ENCODE measurements around the gene OSBPL2.

Gene OSBPL2

GRCh38 chr20:62262064-62262463, 23.7 kb downstream of the OSBPL2 start:
- no peak for DNase-seq

- no peak for DNase-seq
Observed at GRCh38 chr20:62263396-62263795, 25.1 kb downstream of the OSBPL2 start.

GRCh38 chr20:62265365-62265764, 27.0 kb downstream of the OSBPL2 start:
- no peak for DNase-seq

- no peak for DNase-seq
Observed at GRCh38 chr20:62266340-62266739, 28.0 kb downstream of the OSBPL2 start.

- no peak for DNase-seq
Observed at GRCh38 chr20:62266851-62267250, 28.5 kb downstream of the OSBPL2 start.

GRCh38 chr20:62267543-62267942, 29.2 kb downstream of the OSBPL2 start:
- DNase-seq: no peak

- DNase-seq: no peak
Observed at GRCh38 chr20:62268228-62268900, 30.0 kb downstream of the OSBPL2 start.

GRCh38 chr20:62269378-62269777, 31.1 kb downstream of the OSBPL2 start:
- DNase-seq: no peak

GRCh38 chr20:62269871-62270270, 31.6 kb downstream of the OSBPL2 start:
- DNase-seq: no peak

- DNase-seq: no peak
Observed at GRCh38 chr20:62272200-62272599, 33.9 kb downstream of the OSBPL2 start.

- no peak for DNase-seq
Observed at GRCh38 chr20:62273416-62273815, 35.1 kb downstream of the OSBPL2 start.

- no peak for DNase-seq
Observed at GRCh38 chr20:62274332-62274950, 36.1 kb downstream of the OSBPL2 start.

- no peak for DNase-seq
Observed at GRCh38 chr20:62275219-62275618, 36.9 kb downstream of the OSBPL2 start.

- DNase-seq: no peak
Observed at GRCh38 chr20:62276439-62276838, 38.1 kb downstream of the OSBPL2 start.

GRCh38 chr20:62277253-62277652, 38.9 kb downstream of the OSBPL2 start:
- DNase-seq: no peak

GRCh38 chr20:62280303-62280702, 42.0 kb downstream of the OSBPL2 start:
- no peak for DNase-seq

- no peak for DNase-seq
Observed at GRCh38 chr20:62281161-62281933, 43.0 kb downstream of the OSBPL2 start.

GRCh38 chr20:62282103-62282502, 43.8 kb downstream of the OSBPL2 start:
- no peak for DNase-seq

GRCh38 chr20:62282877-62283503, 44.7 kb downstream of the OSBPL2 start:
- no peak for DNase-seq

- DNase-seq: no peak
Observed at GRCh38 chr20:62284448-62284847, 46.1 kb downstream of the OSBPL2 start.

GRCh38 chr20:62285151-62285550, 46.8 kb downstream of the OSBPL2 start:
- DNase-seq: no peak

- DNase-seq: no peak
Observed at GRCh38 chr20:62285722-62286121, 47.4 kb downstream of the OSBPL2 start.

- DNase-seq: no peak
Observed at GRCh38 chr20:62286493-62287064, 48.3 kb downstream of the OSBPL2 start.

Data from activated T-cell treated with anti-CD3 and anti-CD28 coated beads, Interleukin-2, amount 50 U/mL, for 1 hour (primary cell).